ENCODE measurements around the gene RNF215. TPM values are rescaled to one million over a fixed set of nuclear protein-coding genes. Genes with fewer than 3 reads are reported as not detected.

Gene RNF215
- total and polyA plus RNA-seq, 2 of the 13 experiments (the other 11 are each of a cell fraction or from before 2014, with no cell fraction given): 5.3 to 6.1 TPM

DNA sequence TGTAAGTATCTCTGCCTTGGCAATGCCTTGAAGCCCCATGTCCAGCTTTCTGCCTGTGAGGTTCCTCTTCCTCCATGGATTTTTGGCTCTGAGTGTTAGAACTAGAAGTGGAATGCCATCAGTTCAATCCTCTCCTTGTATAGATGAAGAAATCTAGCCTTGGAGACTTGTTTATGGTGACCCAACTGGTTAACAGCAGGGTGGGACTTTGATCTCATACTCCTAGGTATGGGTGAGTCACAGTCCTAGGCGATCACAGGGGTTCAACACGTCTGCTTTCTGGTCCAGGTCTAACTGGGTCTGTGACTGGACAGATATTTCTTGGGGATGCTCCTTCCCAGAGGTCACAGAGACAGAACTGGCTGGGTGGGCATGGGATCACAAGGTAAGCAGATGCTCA is 29.2 kb upstream of the RNF215 start:
- peak; percentile 53 for ATAC-seq
- Histone ChIP-seq H3K36me3 (replicated peaks in 1 of 2; ENCODE audit: control insufficient read depth in 1 of 2, insufficient read depth in 2 of 2, low read length in 2 of 2) (peaks cover 8 to 36% of the 10 kb centered on the region in 2 experiments), H3K27ac (ENCODE audit: extremely low read length, insufficient read depth, low read length) (no peak overlapping the region), H3K27me3 (ENCODE audit: control insufficient read depth in 1 of 2, insufficient read depth in 2 of 2, low read length in 2 of 2) (no peaks in the 10 kb centered on the region), H3K9me3 (ENCODE audit: low read length) (no peaks in the 10 kb centered on the region), H3K4me2 (ENCODE audit: low read depth, low read length) (peak overlapping the region; percentile 37), H4K20me1 (ENCODE audit: insufficient read depth, low read length) (no peaks in the 10 kb centered on the region), H3K9ac (ENCODE audit: insufficient read depth, low read depth, low read length) (no peak overlapping the region), H3K4me3 (replicated peaks in 1 of 3; ENCODE audit: insufficient read depth in 1 of 3, low read depth in 2 of 3, low read length in 3 of 3) (no peak overlapping the region), H3K79me2 (ENCODE audit: insufficient read depth, low read length) (peaks cover 7% of the 10 kb centered on the region), H3K4me1 (ENCODE audit: insufficient read depth, low read length) (peaks cover 61% of the 10 kb centered on the region), H2AFZ (ENCODE audit: low read length) (no peak overlapping the region)
- no peak for FAIRE-seq
- WGBS (ENCODE audit: low lambda C conversion rate): 0% methylated on average over 2 of the region's 2 CpGs
- ChIA-PET POLR2A (interaction anchor here (8.5 kb wide), 1 partner anchor 7 kb away, joined by 42 read pairs; no protein-coding TSS in a partner anchor), CTCF (ENCODE audit: low intra/inter-chr PET ratio, low total read pairs) (no interaction called here)
- intact Hi-C loops (cut with micrococcal nuclease; ENCODE audit: unreplicated experiment) (no loop called here), in situ Hi-C loops (cut with HindIII; ENCODE audit: extremely low pct_ligation_motif_present, low pct_unique_long_range_greater_than_20kb) (no loop called here)
- BruUV-seq (replicated peaks): no TSS peak
- peak; percentile 70 for DNase-seq (ENCODE audit: low spot score)
- TF ChIP-seq FOXO1 (CRISPR knock-in tag; IDR thresholded peaks at IDR 0.05): peak; percentile 30; the same call in 1 of the 2 replicates
- peak; percentile 70; the same call in 1 of the 2 replicates for TF ChIP-seq ZNF652 (CRISPR knock-in tag; IDR thresholded peaks at IDR 0.05; ENCODE audit: borderline replicate concordance, low read depth)
- TF ChIP-seq, protein P1, sequence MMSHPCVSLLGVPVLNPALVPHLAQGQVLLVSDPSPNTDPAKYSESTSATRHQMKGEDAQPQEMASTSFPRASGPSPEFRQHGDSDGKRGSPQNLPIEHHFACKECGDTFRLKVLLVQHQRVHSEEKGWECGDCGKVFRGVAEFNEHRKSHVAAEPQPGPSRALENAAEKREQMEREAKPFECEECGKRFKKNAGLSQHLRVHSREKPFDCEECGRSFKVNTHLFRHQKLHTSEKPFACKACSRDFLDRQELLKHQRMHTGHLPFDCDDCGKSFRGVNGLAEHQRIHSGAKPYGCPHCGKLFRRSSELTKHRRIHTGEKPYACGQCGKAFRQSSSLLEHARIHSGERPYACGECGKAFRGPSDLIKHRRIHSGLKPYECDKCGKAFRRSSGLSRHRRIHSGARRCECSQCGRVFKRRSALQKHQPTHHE (CRISPR knock-in tag; IDR thresholded peaks at IDR 0.05; ENCODE audit: borderline replicate concordance): no peak
- no peak for TF ChIP-seq HDAC6 (IDR thresholded peaks at IDR 0.05; ENCODE audit: low read depth, low read length)
- no peak for TF ChIP-seq ZNF343 (CRISPR knock-in tag; IDR thresholded peaks at IDR 0.05)
- 0 out of 2 replicates have a peak, but pooled peaks have one; percentile 17 for TF ChIP-seq TBX2 (CRISPR knock-in tag; IDR thresholded peaks at IDR 0.05; ENCODE audit: borderline replicate concordance)
- TF ChIP-seq JUND (CRISPR knock-in tag; IDR thresholded peaks at IDR 0.05): peak; percentile 59
- no peak for TF ChIP-seq EP300 (IDR thresholded peaks at IDR 0.05; ENCODE audit: low read depth in 2 of 2, low read length in 2 of 2)
- no peak for TF ChIP-seq EP300 (CRISPR knock-in tag; IDR thresholded peaks at IDR 0.05; ENCODE audit: borderline replicate concordance)
- TF ChIP-seq, protein P2, sequence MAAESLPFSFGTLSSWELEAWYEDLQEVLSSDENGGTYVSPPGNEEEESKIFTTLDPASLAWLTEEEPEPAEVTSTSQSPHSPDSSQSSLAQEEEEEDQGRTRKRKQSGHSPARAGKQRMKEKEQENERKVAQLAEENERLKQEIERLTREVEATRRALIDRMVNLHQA (CRISPR knock-in tag; IDR thresholded peaks at IDR 0.05): no peak
- TF ChIP-seq, protein P3, sequence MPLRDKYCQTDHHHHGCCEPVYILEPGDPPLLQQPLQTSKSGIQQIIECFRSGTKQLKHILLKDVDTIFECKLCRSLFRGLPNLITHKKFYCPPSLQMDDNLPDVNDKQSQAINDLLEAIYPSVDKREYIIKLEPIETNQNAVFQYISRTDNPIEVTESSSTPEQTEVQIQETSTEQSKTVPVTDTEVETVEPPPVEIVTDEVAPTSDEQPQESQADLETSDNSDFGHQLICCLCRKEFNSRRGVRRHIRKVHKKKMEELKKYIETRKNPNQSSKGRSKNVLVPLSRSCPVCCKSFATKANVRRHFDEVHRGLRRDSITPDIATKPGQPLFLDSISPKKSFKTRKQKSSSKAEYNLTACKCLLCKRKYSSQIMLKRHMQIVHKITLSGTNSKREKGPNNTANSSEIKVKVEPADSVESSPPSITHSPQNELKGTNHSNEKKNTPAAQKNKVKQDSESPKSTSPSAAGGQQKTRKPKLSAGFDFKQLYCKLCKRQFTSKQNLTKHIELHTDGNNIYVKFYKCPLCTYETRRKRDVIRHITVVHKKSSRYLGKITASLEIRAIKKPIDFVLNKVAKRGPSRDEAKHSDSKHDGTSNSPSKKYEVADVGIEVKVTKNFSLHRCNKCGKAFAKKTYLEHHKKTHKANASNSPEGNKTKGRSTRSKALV (CRISPR knock-in tag; IDR thresholded peaks at IDR 0.05): no peak
- no peak for TF ChIP-seq SCMH1 (CRISPR knock-in tag; IDR thresholded peaks at IDR 0.05; ENCODE audit: borderline replicate concordance)
- 0 out of 2 replicates have a peak, but pooled peaks have one; percentile 50 for TF ChIP-seq CEBPB (IDR thresholded peaks at IDR 0.05; ENCODE audit: borderline replicate concordance, low read depth, low read length)
- TF ChIP-seq ZNF10 (CRISPR knock-in tag; IDR thresholded peaks at IDR 0.05; ENCODE audit: borderline replicate concordance, low read depth): no peak
- TF ChIP-seq FOSL2 (CRISPR knock-in tag; IDR thresholded peaks at IDR 0.05): peak; percentile 94
- TF ChIP-seq, protein P4, sequence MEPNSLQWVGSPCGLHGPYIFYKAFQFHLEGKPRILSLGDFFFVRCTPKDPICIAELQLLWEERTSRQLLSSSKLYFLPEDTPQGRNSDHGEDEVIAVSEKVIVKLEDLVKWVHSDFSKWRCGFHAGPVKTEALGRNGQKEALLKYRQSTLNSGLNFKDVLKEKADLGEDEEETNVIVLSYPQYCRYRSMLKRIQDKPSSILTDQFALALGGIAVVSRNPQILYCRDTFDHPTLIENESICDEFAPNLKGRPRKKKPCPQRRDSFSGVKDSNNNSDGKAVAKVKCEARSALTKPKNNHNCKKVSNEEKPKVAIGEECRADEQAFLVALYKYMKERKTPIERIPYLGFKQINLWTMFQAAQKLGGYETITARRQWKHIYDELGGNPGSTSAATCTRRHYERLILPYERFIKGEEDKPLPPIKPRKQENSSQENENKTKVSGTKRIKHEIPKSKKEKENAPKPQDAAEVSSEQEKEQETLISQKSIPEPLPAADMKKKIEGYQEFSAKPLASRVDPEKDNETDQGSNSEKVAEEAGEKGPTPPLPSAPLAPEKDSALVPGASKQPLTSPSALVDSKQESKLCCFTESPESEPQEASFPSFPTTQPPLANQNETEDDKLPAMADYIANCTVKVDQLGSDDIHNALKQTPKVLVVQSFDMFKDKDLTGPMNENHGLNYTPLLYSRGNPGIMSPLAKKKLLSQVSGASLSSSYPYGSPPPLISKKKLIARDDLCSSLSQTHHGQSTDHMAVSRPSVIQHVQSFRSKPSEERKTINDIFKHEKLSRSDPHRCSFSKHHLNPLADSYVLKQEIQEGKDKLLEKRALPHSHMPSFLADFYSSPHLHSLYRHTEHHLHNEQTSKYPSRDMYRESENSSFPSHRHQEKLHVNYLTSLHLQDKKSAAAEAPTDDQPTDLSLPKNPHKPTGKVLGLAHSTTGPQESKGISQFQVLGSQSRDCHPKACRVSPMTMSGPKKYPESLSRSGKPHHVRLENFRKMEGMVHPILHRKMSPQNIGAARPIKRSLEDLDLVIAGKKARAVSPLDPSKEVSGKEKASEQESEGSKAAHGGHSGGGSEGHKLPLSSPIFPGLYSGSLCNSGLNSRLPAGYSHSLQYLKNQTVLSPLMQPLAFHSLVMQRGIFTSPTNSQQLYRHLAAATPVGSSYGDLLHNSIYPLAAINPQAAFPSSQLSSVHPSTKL (CRISPR knock-in tag; IDR thresholded peaks at IDR 0.05): peak; percentile 62
- no peak for TF ChIP-seq ZFX (CRISPR knock-in tag; IDR thresholded peaks at IDR 0.05; ENCODE audit: low read depth)
